Epithelial cell of esophagus (primary cell): Measurements from ENCODE around the gene RBM26.

ENCODE experiments used
- DNase-seq: peaks from one replicate; pipeline ENCODE4 v3.0.0; 2010; ENCODE audit warnings: low read depth
- H3K4me3 ChIP-seq: 2 replicates; pipeline ENCODE4 v1.5.1; 2011; ENCODE audit warnings: mild to moderate bottlenecking, low read length, control low read depth
- CTCF ChIP-seq: IDR thresholded peaks from 2 replicates; pipeline ENCODE4 v1.5.1; 2011; ENCODE audit warnings: low read depth, mild to moderate bottlenecking, low read length, control low read depth, inconsistent platforms; ENCODE audit not compliant: insufficient read depth; ENCODE audit errors: missing control alignments

The RBM26 gene

GRCh38 chr13:79447741-79448140 lies 41.7 kb upstream of the RBM26 start:
- H3K4me3 ChIP-seq, result no peak overlapping the region
- TF ChIP-seq CTCF, result no peak
- no peak for DNase-seq

- TF ChIP-seq CTCF, result no peak
- no peak for DNase-seq
- no peak overlapping the region for H3K4me3 ChIP-seq
These were observed 41.1 kb upstream of the RBM26 start for GRCh38 chr13:79447141-79447540.

DNA sequence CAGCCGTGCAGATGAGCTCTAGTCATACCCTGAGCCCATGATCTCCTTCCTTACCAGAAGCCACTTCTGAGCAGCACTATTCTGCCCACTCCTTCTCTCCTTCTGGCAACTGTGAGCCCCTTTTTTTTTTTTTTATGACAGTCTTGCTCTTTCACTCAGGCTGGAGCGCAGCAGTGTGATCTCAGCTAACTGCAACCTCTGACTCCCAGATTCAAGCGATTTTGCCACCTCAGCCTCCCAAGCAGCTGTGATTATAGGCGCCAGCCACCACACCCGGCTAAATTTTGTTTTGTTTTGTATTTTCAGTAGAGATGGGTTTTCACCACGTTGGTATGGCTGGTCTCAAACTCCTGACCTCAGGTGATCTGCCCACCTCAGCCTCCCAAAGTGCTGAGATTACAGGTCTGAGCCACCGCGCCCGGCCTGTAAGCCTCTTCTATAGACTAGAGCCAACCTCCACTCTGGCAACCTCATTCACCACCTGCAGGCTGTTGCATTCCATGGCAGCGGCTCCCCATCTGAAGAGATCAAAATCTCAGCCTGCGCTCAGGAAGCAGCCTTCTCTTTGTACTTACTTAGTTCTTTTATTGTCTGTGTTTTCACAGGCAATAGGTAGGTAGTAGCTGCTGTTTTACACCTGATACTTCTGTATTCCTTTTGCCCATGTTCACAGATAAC lies 40.1 kb upstream of the RBM26 start:
- DNase-seq, result no peak
- TF ChIP-seq CTCF, result no peak
- no peak overlapping the region for H3K4me3 ChIP-seq

- TF ChIP-seq CTCF, result no peak
- no peak for DNase-seq
- no peak overlapping the region for H3K4me3 ChIP-seq
These were observed 36.7 kb upstream of the RBM26 start for GRCh38 chr13:79442706-79443105.

GRCh38 chr13:79442221-79442620 lies 36.2 kb upstream of the RBM26 start:
- no peak overlapping the region for H3K4me3 ChIP-seq
- TF ChIP-seq CTCF, result no peak
- no peak for DNase-seq

GRCh38 chr13:79440958-79441528 lies 35.0 kb upstream of the RBM26 start:
- DNase-seq, result no peak
- no peak overlapping the region for H3K4me3 ChIP-seq
- no peak for TF ChIP-seq CTCF

- no peak for TF ChIP-seq CTCF
- H3K4me3 ChIP-seq, result no peak overlapping the region
- DNase-seq, result no peak
These were observed 33.2 kb upstream of the RBM26 start for GRCh38 chr13:79439275-79439674.
